ENCODE data around the gene NDUFC2.

The NDUFC2 gene

GRCh38 chr11:78069465-78069864 is 10.2 kb downstream of the NDUFC2 start:
- TF ChIP-seq CTCF (IDR thresholded peaks at IDR 0.05; ENCODE audit: low read depth, low read length) = no peak
- no peak for DNase-seq (ENCODE audit: extremely low read depth, low read depth)

DNA sequence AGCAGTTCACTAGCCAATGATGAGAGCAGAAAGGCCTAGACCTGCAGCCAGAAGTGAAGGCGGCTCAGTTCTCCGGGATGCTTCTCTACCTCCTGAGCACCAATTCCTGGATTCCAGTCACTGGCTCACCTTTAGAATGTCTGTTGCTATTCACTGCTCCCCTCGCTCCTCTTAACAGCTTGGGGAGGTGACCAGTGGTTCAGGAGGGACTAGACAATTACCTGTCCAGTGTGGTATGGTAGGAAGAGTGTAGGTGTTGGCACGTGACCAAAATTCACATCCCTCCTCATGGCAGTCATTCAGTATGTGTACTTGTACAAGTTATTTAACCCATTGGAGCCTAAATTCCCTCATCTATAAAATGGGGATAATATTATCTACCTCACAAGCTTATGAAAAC is 12.0 kb downstream of the NDUFC2 start:
- TF ChIP-seq CTCF (IDR thresholded peaks at IDR 0.05; ENCODE audit: low read depth, low read length) = no peak
- no peak for DNase-seq (ENCODE audit: extremely low read depth, low read depth)

GRCh38 chr11:78066471-78066870 is 13.2 kb downstream of the NDUFC2 start:
- no peak for TF ChIP-seq CTCF (IDR thresholded peaks at IDR 0.05; ENCODE audit: low read depth, low read length)
- no peak for DNase-seq (ENCODE audit: extremely low read depth, low read depth)

DNA sequence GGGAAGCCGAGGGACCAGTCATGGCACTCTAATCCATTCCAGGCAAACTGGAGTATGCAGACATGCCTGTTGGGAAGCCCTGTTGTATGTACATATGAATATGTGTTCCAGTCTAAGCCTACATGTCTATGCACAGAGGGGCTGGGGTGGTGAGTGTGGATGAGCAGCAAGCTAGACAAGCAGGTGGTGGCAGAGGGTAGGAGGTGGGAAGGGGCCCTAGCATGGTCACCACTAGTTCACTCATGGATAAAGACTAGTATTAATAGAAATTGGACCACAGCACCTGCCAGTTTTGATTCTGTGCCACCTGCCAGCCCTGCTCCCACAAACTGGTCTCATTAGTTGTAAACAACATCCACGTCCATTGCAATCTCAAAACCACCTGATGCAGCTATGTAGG is 14.5 kb downstream of the NDUFC2 start:
- no peak for DNase-seq (ENCODE audit: extremely low read depth, low read depth)
- TF ChIP-seq CTCF (IDR thresholded peaks at IDR 0.05; ENCODE audit: low read depth, low read length) = no peak

GRCh38 chr11:78063440-78064181 is 16.1 kb downstream of the NDUFC2 start, which contains the start of gene THRSP:
Gene THRSP (plus strand): TSS chr11:78063861. CDS start chr11:78063882, 21 bp downstream.
- no peak for DNase-seq (ENCODE audit: extremely low read depth, low read depth)
- no peak for TF ChIP-seq CTCF (IDR thresholded peaks at IDR 0.05; ENCODE audit: low read depth, low read length)

DNA sequence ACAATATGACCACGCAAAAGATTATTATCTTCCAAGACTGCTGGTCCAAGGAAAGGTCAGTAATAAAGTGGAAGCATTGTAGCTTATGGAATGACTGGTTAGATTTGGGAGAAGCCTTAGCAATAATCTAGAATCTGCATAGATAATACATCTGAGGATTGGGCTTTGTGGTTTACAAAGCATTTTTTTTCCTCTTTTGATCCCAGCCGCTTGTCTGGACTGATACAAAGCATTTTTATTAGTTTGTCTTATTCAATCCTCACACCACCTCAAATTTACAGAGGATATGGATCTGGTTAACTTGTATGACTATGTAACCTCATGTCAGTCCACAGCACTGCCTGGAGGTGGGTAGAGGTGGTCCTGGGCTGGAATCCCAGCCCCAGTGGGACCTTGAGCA is 17.0 kb downstream of the NDUFC2 start:
- DNase-seq (ENCODE audit: extremely low read depth, low read depth) = no peak
- TF ChIP-seq CTCF (IDR thresholded peaks at IDR 0.05; ENCODE audit: low read depth, low read length) = no peak

DNA sequence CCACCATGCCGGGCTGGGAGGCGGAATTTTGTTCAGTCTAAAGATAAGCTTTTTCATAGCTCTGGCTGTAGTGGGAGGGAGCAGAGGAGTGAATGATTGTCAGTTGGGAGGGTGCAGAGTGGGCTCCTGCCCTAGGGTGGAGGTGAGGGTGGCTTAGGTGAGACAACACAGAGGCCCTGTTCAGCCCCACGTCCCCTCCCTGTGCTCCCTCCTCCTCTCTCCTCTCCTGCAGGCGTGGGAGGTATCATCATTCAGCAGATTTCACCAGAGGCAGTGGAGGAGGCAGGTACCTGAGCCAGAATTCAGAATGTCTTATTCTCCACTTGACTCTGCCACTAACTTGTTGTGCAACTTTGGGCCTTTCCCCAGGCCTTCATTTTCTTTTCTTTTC is 17.7 kb downstream of the NDUFC2 start:
- TF ChIP-seq CTCF (IDR thresholded peaks at IDR 0.05; ENCODE audit: low read depth, low read length) = no peak
- no peak for DNase-seq (ENCODE audit: extremely low read depth, low read depth)
